H7 (cell line): ENCODE data around the gene SPTLC2. TPM values are rescaled to one million over a fixed set of nuclear protein-coding genes. Genes with fewer than 3 reads are reported as not detected.
"Not testable (repeated sequence)": the region's sequence is repeated elsewhere in the genome, so short reads cannot be mapped to it uniquely, and the experiment has no call there.

ENCODE experiments used
- DNase-seq: peaks from one replicate; pipeline ENCODE4 v3.0.0; 2012
- H3K27me3 ChIP-seq: 2 replicates; pipeline ENCODE4 v1.6.0; 2011; ENCODE audit warnings: mild to moderate bottlenecking, low read length; ENCODE audit not compliant: control insufficient read depth, insufficient read depth
- H3K36me3 ChIP-seq: replicated peaks from 2 replicates; pipeline ENCODE4 v1.5.1; 2011; ENCODE audit warnings: low read length; ENCODE audit not compliant: control insufficient read depth, insufficient read depth
- H3K4me3 ChIP-seq: 2 replicates; pipeline ENCODE4 v1.5.1; 2011; ENCODE audit warnings: low read depth, mild to moderate bottlenecking, control low read depth, low read length, moderate library complexity; ENCODE audit not compliant: insufficient read depth
- total RNA-seq: library from RNA; depleted of rRNA; stranded (reverse); fragments of >200 nt; shearing (Covaris generic); gene quantifications from 2 replicates; pipeline ENCODE4 v1.2.3, GENCODE V29; 2014; rRNA removed

The SPTLC2 gene, protein sequence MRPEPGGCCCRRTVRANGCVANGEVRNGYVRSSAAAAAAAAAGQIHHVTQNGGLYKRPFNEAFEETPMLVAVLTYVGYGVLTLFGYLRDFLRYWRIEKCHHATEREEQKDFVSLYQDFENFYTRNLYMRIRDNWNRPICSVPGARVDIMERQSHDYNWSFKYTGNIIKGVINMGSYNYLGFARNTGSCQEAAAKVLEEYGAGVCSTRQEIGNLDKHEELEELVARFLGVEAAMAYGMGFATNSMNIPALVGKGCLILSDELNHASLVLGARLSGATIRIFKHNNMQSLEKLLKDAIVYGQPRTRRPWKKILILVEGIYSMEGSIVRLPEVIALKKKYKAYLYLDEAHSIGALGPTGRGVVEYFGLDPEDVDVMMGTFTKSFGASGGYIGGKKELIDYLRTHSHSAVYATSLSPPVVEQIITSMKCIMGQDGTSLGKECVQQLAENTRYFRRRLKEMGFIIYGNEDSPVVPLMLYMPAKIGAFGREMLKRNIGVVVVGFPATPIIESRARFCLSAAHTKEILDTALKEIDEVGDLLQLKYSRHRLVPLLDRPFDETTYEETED
- total RNA-seq: 20.5 and 22.7 TPM in 2 replicates

DNA sequence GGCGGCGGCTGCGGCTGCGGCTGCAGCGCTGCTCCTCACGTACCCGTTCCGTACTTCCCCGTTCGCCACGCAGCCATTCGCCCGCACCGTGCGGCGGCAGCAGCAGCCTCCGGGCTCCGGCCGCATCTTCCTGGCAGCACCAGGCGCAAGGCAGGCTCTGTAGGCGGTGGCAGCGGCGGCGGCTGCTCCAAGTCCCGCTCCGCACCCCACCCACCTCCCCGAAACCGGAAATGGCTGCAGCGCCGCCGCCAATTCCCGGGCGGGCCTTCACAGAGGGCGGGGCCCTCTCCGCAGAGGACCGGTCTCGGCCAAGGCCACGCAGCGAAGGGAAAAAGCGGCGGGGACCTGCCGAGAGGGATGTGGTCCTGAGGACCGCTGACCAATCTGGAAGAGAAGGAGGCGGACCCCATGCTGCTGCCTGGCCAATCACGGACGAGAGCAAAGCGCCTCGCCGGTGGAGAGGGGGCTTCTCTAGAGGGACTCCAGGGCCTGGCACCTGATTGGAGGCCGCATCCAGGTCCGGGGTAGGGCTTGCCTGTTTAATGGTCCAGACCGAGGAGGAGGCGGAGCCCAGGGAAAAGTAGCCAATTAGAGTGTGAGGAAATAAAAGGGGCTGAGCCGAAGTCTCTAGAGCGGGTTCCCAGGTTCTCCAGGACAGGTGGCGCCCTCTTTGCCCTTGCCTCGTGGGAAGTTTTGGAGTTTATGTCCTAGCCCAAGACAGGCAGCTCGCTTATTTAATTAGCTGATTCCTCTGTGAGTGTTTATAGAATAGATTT is at the start of gene SPTLC2:
Gene SPTLC2, minus strand, starts transcription at position 184 of the 776 bp plus-strand sequence. Its CDS starts 58 bp downstream, at position 126.
- no peaks in the 10 kb centered on the region for H3K27me3 ChIP-seq
- peak; percentile 98 for DNase-seq
- H3K36me3 ChIP-seq: no peaks in the 10 kb centered on the region
- peak within 1 kb of the TSS; percentile 79 for H3K4me3 ChIP-seq

DNA sequence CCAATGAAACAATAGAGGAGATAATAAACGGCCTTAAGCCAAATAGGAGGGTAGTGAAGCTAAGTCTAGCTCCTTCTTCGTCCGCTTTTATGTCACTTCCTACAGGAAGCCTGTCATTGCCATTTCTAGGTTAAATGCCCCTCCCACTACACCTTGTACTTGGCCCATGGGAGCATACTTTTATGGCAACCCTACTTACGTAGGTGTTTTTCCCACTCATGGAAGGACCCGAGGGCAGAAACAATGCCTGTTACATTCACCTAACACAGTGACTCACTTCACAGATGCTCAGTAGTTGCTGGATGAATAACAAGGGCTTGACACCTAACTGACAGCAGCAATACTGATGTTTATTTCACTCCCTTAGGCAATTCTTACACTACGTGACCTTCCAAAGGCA is 46.9 kb upstream of the SPTLC2 start:
- DNase-seq: no peak
- no peak overlapping the region for H3K4me3 ChIP-seq
- no peaks in the 10 kb centered on the region for H3K36me3 ChIP-seq
- no peaks in the 10 kb centered on the region for H3K27me3 ChIP-seq

DNA sequence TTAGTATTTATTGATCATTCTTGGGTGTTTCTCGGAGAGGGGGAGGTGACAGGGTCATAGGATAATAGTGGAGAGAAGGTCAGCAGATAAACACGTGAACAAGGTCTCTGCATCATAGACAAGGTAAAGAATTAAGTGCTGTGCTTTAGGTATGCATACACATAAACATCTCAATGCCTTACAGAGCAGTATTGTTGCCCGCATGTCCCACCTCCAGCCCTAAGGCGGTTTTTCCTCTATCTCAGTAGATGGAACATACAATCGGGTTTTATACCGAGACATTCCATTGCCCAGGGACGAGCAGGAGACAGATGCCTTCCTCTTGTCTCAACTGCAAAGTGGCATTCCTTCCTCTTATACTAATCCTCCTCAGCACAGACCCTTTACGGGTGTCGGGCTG is 45.1 kb upstream of the SPTLC2 start:
- not testable (repeated sequence) for H3K4me3 ChIP-seq, DNase-seq, H3K27me3 ChIP-seq, H3K36me3 ChIP-seq

DNA sequence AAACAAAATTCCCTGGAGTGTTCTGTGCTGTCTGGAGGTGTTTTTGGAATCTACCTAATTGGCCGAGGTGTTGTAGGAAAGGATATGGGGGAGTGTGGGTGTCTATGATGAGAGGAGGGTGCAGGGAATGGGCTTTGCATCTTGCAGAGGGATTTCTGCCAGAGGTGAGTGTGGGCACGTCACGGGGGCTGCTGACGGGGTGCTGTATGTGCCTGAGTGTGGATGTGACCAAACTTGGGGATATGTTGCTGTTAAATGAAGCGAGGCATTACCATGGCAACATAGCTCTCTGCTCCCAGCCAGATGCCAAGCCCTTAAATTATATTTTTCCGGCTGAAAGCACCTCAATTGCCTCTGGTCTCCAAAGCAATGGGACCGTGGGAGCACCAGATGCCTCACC is 44.3 kb upstream of the SPTLC2 start:
- Histone ChIP-seq H3K27me3 (no peaks in the 10 kb centered on the region), H3K36me3 (no peaks in the 10 kb centered on the region), H3K4me3 (no peak overlapping the region)
- DNase-seq: no peak

DNA sequence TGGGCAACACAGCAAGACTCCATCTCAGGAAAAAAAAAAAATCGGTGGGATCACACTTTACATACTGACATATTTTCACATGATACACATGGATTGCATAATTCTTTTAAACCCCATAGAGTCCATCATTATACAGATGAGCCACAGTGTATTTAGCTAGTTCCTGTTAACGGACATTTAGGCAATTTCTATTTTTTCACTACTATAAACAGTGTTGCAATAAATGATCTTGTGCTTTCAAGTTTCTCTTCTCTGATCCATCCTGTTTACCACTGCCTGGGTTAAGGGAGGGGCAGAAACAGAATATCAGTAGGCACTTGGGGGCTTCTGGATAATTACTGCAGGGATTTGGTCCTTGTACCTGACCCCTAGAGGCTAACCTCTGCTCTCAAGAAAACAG is 43.4 kb upstream of the SPTLC2 start:
- Histone ChIP-seq H3K4me3 (no peak overlapping the region), H3K36me3 (no peaks in the 10 kb centered on the region), H3K27me3 (no peaks in the 10 kb centered on the region)
- DNase-seq: no peak

DNA sequence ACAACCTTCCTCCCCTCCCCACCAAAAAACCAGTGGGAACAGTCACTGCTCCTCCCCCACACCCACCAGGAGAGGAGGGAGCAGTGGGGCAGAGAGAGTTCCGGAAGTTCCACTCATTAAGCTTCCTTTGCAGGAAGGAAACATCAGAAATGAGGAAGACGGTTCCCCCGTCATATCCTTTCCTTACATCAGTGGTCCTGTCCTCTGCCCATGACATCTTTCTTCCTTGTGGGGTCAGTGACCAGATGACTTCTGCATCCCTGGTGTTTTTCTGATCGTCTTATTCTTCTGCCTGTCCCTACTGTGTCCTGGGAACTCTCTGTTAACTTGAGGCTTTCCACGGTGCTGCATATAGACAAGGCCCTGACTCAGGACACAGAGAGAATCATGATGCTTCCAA is 40.8 kb upstream of the SPTLC2 start:
- Histone ChIP-seq H3K27me3 (no peaks in the 10 kb centered on the region), H3K4me3 (no peak overlapping the region), H3K36me3 (no peaks in the 10 kb centered on the region)
- no peak for DNase-seq

DNA sequence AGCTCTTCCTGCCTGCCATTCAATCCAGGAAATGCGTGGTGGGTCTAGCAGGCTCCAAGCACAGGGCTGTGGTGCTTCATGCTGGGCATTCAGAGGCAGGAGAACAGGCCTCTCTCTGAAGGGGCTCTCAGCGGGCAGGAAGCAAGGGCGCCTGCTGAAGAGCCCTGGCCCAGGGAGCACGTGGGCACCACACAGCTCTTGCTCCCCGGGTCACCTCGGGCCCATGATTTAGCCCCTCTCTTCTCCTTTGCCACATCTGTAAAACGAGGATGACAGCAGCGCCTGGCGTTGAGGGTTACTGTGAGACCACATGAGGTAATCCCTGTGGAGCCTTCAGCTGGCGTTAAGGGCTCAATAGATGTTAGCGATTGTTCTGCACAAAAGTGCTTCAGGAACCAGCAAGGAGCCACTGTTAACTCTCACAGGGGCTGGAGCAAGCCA is 37.6 kb upstream of the SPTLC2 start:
- Histone ChIP-seq H3K27me3 (no peaks in the 10 kb centered on the region), H3K36me3 (no peaks in the 10 kb centered on the region), H3K4me3 (no peak overlapping the region)
- peak; percentile 38 for DNase-seq

DNA sequence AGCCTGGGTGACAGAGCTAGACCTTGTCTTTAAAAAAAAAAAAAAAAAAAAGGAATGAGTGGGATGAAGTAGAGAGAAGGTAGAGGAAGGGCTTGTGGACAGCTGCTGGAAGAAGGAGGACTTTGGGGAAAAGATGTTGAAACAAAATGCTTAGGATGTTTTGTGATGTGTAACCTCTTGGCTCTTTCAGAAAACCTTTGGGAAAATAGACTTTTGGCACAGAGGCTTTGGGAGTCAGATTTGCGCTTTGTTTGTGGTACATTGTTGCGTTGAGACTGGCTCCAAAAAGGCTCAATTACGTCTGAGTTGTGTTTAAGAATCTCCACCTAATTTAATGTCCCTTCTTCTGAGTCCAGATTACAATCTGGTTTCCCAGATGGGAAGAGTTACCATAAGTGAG is 32.9 kb upstream of the SPTLC2 start:
- H3K27me3 ChIP-seq: no peaks in the 10 kb centered on the region
- no peaks in the 10 kb centered on the region for H3K36me3 ChIP-seq
- H3K4me3 ChIP-seq: no peak overlapping the region
- no peak for DNase-seq

DNA sequence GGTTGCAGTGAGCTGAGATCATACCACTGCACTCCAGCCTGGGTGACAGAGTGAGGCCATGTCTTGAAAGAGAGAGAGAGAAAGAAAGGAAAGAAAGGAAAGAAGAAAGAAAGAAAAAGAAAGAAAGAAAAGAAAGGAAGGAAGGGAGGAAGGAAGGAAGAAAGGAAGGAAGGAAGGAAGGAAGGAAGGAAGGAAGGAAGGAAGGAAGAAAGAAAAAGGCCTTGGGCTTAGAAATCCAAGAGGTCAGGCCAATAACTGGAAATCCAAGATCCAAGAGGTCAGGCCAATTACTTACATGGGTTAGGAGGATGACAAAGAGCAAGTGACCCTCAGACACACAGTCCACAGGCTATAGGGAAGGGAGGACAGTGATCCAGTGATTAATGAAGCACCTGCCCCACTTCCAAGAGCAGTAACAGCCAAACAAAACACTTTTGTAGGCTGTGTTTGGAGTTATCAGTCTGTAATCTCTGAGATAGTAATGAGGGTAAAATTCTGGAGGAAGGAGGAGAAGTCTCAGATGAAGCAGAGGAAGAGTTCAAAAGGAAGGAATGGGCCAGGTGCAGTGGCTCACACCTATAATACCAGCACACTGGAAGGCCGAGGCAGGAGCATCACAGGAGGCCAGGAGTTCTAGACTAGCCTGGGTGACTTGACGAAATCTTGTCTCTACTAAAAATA is 32.2 kb upstream of the SPTLC2 start:
- Histone ChIP-seq H3K27me3 (no peaks in the 10 kb centered on the region), H3K36me3 (no peaks in the 10 kb centered on the region), H3K4me3 (no peak overlapping the region)
- DNase-seq: no peak

DNA sequence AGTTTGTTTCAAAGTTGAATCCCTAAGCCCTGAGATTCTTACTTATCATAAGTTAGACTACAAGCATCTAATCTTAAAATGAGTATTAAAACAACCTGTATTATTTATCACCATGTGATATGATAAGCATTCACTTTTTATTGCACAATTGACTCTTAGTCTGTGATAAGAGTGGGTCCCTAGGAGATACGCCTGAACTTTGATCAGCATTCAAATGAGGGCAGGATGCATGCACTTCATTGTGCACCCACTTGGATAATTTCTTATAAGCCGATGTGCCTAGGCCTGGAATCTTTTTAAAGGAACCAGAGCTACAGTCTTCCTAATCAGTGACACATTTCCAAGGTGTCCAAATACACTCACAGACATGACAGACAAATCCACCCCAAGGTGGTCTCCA is 31.4 kb upstream of the SPTLC2 start:
- H3K36me3 ChIP-seq: no peaks in the 10 kb centered on the region
- DNase-seq: no peak

DNA sequence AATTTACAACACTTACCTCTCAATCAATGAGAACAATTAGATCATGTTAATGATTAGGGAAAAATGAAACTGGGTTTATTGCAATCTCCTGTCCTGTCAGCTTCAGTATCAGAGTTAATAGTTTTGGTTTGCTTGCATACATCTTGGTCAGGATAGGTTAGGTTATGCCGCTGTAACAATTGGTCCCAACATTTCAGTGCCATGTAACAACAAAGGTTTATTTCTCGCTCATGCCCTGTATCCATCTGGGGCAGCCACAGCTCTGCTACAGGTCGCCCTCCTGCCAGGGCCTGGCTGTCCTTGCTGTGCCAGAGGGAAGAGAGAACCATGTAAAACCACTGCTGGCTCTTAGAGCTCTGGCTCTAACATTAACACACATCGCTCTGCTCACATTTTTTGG is 30.5 kb upstream of the SPTLC2 start:
- no peak for DNase-seq
- Histone ChIP-seq H3K27me3 (no peaks in the 10 kb centered on the region), H3K4me3 (no peak overlapping the region), H3K36me3 (no peaks in the 10 kb centered on the region)

More for the DNA sequence above, 31.4 kb upstream of the SPTLC2 start:
- no peaks in the 10 kb centered on the region for H3K27me3 ChIP-seq
- no peak overlapping the region for H3K4me3 ChIP-seq

DNA sequence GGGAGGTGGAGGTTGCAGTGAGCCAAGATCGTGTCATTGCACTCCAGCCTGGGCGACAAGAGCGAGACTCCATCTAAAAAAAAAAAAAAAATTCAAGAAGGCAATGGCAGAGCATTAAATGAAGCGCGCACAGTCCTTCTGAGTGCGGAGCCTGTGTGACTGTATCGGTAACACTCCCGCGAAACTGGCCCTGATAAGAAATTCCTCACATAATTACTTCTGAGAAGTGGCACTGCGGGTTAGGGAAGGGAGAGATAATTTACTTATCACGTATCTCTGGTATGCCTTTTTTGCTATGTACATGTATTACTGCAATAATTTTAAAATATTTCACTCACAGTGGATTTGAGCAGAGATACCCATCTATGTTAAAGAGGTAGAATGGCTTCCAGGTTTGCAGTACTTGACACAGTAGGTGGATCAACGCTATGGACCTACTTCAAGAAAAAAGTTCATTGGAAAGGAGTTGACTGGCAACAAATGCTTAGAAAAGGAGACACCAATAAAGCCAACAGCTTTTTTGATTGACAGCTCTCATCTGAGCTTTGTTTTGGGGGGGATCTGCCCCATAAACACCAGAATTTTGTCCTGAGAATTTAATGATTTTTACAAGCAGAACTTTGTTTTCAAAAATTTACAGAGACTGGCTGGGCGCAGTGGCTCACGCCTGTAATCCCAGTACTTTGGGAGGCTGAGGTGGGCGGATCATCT is 29.2 kb upstream of the SPTLC2 start:
- no peak for DNase-seq
- no peaks in the 10 kb centered on the region for H3K36me3 ChIP-seq
- H3K4me3 ChIP-seq: no peak overlapping the region
- no peaks in the 10 kb centered on the region for H3K27me3 ChIP-seq

DNA sequence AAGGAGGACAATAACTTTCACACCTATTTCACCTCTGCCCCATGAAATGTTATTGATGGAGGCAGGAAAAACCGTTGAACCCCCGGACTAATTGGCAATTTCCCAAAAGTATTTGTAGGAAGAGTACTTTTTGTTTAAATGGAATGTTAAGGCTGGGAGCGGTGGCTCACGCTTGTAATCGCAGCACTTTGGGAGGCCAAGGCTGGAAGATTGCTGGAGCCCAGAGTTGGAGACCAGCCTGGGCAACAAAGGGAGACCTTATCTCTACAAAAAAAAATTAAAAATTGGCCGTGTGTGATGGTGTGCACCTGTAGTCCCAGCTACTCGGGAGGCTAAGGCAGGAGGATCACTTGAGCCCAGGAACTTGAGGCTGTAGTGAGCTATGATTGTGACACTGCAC is 26.0 kb upstream of the SPTLC2 start:
- Histone ChIP-seq H3K27me3 (no peaks in the 10 kb centered on the region), H3K4me3 (no peak overlapping the region), H3K36me3 (no peaks in the 10 kb centered on the region)
- no peak for DNase-seq
